Stimulated activated CD8-positive, alpha-beta memory T cell treated with anti-CD3 and anti-CD28 coated beads, Interleukin-7, amount 100 ng/mL, for 48 hours (primary cell): ENCODE data around the gene RAD51B.
"Not testable (repeated sequence)": the region's sequence is repeated elsewhere in the genome, so short reads cannot be mapped to it uniquely, and the experiment has no call there.

Experiments
- DNase-seq, 2 donors: peaks; one replicate each; pipeline ENCODE4 v3.0.0-alpha.2; 2020; ENCODE audit warnings: low read depth in 1 of 2; ENCODE audit errors: extremely low read depth in 1 of 2

Gene RAD51B

DNA sequence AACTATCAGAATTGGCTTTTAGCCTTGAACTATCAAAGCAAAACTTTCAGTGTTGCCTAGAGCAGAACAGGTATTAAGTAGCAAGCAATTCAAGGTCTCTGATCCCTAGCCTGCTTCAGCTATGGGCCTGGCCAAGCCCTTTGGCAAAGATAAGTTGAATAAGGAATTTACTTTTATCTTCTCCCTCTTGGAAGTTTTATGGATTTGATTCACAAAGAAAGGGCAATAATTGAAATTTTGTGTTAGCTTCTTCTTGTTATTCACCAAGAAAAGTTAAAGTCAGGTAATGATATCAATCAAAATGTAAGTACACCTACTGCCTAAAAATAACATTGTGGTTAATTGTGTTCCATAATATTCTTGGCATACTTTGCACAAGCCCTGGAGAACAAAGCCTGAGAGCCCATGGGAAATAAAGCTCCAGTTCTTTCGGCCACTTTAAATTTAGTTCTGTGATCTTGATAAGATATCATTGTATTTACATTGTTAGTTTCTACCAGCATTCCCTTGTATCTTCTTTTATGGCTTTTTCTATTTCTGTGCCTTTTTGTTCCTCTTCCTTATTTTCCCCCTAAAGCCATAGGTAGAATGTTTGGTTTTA, 158.0 kb downstream of the RAD51B start:
- no peak for DNase-seq

DNA sequence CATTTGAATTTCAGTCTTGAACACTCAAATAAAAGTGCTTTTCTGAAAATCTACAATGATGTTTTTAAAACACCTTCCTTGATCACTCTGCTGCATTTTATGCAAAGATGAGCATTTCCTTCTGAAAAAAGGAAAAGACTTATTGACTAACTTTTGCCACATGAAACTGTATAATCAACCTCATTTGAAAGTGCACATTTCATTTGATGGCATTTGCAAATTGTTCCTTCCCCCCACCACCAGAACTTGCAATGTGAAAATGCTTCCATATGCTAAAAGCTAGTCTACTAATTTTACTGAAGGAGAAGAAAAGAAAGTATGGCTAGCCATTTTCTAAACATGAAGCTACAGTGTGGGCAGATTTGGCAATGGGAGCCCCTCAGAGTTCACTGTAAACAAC, 159.2 kb downstream of the RAD51B start:
- DNase-seq: no peak

DNA sequence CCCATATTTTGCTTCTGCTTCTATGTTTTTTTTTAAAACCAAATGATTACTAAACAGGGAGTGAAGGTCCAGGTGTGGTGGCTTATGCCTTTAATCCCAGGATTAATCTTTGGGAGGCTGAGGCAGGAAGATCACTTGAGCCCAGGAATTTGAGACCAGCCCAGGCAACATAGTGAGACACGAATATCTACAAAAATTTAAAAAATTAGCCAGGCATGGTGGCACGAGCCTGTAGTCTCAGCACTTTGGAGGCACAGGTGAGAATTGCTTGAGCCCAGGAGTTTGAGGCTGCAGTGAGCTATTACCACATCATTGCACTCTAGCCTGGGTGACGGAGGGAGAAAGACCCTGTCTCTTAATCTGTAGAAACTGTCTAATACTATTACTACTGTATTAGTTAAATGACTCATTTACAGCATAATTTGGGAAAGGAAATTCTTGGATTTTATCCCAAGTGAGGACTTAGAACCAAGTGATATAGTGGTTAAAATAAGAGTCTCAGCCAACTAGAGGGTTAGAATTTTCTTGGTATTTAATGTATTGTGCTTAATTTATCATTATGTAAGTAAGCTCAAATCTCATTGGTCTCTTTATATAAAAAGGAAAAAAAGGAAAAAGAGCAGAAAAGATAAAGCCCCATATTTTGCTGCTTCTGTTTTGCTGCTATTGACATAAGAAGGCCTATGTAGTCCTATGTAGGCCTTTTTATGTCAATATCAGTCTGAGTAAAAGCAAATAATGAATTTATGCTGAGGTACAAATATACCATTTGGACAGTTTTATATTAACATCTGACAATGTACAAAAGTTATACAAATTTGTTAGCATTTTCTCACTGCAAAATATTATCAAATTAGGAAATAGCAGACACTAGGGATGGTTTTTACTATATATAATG, 163.4 kb downstream of the RAD51B start:
- no peak for DNase-seq

DNA sequence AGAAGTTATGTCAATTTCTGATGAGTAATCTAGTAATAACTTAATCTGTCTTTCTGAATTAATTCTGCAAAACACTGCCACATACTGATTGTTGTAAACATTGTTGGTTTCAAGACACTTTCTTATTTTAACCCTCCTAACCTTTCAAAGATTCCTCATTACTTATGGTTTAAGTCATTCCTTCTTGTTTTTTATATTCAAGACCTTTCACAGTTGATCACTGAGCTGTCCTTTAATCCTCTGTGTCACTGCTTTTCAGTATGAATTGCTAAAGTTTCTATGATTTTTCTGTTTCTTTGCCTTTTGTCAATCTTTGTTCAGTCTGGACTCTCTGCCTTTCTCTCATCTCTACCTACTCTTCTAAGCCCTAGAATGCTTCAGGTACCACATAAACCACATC, 164.7 kb downstream of the RAD51B start:
- DNase-seq: no peak

DNA sequence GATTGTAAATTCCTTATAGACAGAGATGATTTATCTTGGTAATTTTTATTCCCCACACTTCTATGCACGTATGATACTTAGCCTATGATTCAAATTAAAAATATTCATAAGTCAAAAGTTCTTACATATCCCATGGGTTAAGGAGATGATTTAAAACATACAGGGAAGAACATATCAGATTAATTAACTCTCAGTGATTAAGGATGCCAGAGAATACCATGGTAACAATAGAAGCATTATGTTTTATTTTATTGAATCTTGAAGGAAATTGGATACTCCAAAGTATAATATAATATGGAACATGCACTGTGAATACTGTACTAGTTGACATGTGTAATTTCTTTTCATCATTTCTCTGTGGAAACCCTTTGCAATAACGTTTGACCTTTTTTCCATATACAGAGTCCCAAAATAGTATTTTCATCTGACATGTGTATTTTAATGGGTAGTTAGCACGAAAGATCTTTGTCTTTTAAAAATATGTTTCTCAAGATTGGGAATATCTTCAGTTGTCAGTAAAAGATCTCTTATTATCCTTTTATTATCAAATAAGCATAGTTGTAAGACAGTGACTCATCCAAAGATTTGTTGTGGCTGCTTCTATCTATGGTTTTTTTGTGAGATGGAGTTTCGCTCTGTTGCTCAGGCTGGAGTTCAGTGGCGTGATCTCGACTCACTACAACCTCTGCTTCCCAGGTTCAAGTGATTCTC, 166.7 kb downstream of the RAD51B start:
- no peak for DNase-seq

DNA sequence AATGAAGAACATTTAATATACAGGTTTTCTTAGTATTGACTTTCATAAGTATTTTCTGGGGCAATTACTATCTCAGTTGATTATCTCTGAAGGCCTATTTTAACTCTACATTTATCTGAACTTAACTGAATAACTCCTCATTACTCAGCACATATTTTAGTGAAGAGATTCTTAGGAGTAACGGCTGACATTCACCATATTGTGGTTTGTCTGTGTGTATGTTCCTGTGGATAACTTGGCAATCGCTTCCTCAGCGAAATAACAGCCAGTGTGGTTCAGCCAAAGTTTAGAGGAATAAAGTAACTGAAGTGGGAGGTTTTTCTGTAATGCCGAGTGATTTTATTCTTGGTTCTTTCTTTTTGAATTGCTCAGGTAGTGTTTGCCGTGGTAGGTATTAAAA, 168.0 kb downstream of the RAD51B start:
- DNase-seq: no peak

DNA sequence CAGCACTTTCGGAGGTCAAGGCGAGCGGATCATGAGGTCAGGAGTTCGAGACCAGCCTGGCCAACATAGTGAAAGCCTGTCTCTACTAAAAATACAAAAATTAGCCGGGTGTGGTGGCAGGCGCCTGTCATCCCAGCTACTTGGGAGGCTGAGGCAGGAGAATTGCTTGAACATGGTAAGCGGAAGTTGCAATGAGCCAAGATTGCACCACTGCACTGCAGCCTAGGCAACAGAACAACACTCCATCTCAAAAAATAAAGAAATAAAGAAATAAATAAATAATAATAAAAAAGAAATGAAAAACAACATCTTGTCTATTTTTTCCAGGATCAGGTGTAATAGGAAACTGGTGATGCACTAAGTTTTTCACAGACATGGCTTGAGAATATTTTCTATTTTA, 168.6 kb downstream of the RAD51B start:
- DNase-seq: not testable (repeated sequence)

DNA sequence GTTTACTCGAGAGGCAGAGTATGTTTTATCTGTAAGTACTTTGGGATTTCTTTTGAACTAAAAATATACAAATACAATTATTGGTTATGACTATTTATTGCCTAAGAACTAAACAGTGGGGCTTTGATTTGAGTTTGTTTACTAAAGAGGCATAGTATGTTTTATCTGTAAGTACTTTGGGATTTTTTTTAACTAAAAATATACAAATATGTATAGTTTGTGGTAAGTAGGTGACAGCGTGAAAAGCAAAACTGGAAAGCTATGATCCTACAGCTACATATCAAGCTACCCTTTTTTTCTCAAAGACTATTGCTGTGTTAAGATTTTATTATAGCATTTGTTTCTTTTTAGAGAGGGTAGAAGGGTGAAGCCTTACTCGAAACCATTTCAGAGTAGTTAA, 171.0 kb downstream of the RAD51B start:
- DNase-seq: no peak

DNA sequence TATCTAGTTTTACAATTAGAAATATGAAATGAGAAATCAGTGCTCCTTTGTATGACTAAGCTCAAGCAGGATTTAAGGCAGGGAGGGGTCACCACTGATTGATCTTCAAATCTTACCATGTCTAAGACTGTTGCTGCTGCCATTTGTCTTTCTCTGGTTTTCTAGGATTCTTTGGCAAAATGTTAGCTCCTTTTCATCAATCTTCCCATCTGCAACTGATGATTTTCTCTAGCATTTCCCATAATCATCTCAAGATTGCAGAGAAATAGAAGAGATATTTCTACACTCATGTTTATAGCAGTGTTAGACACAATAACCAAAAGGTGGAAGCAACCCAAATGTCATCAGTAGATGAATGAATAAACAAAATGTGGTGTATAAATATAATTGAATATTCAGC, 175.0 kb downstream of the RAD51B start:
- no peak for DNase-seq

DNA sequence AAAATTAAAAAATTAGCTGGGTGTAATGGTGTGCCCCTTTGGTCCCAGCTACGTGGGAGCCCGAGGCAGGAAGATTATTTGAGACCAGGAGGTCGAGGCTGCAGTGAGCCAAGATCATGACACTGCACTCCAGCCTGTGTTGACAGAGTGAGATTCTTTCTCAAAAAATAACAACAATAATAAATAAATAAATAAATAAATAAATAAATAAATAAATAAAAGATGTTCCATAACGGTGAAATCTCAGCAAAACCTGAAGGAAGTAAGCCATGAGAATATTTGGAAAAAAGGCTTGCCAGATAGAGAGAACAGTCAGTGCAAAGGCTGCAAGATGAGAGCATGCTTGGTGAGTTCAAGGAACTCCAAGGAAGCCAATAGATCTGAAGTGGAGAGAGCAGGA, 176.7 kb downstream of the RAD51B start:
- DNase-seq: no peak

DNA sequence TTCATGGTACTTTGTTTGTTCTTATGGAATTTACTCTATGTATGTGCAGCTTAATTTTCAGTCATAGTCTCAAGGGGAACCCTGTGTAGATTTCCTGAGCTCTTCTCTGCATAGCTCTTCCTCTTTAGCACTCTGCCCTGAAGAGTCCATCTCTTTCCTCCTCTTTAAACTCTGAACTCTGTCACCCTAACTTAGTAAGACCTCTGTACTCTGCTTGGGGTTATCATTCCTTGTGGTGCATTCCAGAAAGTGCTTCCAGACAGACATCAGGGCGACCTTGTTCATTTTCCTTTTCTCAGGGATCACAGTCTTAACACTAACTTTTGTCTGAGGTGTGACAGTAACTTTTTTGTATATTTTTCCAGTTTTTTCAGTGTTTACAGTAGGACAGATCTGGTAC, 179.3 kb downstream of the RAD51B start:
- no peak for DNase-seq

DNA sequence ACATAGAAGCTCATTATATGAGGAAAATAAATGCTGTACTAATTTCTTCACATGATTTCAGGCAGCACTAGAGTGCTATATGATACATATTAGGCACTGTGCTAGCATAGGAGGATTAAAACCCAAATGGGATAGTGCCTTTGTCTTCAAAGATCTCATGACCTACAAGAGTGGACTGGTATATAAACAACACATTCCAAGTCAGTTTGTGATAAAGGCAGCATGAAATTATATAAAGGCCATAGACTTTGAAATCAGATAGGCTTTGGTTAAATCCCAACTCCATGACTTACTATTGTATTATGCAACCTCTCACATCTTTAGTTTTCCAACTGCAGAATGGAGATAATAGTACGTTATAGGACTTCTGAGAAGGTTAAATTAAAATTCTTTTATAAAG, 179.7 kb downstream of the RAD51B start:
- no peak for DNase-seq

DNA sequence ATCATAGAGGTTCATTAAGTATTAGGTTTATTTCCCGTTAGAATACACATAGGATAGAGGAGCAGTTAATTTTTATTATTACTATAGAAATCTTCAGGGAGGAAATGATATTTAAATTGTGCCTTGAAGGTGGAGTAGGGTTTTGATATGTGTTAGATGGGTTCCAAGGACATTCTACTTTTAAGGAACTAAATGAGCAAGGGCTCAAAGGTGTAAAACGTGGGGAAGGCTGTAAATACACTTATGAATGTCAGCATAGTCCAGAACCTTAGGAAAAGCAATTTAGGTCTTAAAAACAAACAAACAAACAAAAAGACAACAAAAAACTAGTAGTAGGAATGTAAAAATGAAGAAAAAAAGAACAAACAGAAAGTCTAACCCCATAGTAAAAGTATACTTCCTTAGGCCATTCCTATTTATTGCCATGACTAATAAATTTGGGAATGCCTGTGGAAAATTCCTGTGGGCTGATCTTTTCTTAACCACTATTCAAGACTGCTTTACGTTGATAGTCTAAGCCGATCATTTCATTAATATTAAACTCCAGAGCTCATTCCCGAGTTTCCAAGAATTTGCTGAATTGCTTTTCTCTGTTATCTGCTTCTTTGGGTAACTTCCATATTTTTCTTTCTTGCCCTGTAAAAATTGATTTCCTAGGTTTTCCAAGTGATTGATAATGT, 180.3 kb downstream of the RAD51B start:
- DNase-seq: no peak

DNA sequence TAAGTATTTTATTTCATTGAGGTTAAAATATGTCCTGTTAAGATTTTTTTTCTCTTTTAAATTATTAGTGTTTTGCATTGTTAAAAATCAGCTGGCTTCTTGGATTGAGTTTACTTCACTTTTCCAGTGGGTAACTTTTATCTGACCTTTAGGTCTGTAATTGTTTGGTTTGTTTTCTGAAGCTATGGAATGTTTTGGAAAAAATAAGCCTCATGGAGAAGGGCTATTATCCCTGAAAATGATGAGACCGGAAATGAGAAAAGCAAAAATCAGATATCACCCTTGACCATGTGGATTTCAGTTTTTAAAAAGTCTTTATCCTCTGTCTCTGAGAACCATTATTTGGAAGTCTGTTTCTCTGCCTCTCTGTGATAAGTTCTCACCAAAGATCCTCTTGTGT, 180.9 kb downstream of the RAD51B start:
- DNase-seq: no peak

DNA sequence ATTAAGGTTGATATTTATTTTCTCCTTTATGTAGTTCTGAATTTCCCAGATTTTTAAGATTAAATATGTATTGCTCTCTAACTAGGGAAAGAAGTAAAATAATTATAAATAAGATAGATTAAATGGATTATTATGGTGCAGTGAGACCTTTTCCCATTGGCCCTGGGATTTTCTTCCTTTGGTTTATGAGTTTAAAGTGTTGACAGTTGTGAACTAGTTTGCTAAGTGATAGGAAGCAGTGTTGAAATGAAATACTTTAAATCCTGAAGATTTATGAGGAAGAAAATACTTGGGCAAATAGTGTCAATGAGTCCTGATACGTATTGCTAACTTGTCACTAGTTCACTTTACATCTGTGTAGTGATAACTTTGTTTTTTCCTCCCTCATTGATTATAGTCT, 188.9 kb downstream of the RAD51B start:
- DNase-seq: no peak

DNA sequence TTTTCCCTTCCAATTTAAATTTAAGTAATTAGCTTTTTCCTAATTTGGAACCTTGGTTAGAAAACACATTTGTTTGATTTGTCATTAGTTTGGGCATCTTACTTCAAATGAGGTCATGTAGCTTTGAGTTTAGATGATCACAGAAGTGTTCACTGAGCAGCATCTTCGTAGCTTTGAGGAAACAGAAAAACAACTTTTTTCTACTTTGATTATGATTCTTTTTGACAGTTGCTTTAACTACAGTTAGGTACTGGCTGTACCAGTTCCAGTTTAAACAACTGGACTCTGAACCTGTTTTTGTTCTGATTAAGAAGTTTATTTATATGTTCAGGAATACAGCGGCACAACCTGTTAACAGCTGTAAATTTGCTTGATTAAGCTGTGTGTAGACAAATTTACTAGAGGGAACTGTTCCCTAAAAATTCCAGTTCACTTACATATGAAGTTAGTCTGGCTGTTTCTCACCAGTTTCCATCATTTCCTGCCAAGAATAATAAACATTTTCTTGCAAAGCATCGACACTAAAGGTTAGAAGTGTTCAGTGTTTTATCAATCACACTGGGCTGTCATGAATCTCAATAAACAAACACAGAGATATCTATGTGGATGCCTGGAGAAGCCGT, 191.9 kb downstream of the RAD51B start:
- no peak for DNase-seq

DNA sequence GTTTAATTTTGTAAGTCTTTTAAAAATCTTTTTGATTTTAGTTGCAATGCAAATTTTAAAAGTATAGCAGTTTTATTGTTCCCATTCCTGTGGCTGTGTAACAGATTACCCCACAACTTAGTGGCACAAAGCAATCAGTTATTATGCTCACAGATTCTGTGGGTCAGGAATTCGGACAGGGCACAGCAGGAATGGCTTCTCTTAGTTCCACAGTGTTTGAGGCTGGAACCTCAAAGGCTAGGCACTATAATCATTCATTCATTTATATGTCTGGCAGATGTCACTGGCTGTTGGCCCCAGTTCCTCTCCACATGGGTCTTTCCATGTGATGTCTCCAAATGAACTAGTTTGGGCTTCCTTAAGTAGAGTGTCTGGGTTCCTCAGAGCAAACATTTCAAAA, 193.3 kb downstream of the RAD51B start:
- DNase-seq: no peak

DNA sequence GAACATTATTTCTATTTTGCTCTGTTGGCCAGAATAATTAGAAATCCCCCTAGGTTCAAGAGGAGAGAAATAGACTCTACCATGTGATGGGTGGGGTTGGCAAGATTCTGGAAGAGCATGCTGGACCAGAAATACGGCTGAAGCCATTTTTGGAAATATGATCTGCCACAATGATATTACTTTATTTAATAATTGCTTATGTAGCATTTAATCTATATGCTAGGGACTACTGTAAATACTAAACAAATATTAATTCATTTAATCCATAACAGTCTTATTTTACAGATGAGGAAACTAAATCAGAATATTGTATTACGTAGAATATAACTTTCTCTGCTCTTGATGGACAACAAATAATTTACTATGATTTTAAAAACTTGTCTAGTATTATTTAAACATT, 193.7 kb downstream of the RAD51B start:
- no peak for DNase-seq

DNA sequence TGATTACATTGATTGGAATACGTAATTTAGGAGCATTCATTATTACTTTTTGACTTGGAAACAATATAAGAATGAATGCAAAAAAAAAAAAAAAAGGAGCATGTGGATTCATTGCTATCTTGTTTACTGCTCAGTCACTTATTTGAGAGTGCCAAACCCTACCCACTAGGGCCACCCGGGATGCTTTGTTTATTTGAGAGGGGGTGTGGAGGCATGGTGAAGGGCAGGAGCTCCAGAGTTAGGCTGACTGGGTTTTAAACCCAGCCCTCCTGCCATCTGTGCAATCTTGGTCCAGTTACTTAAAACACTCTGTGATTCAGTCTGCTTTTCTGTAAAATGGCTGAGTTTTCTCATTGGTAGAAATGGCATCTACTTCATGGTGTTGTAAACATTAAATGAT, 195.2 kb downstream of the RAD51B start:
- DNase-seq: no peak

DNA sequence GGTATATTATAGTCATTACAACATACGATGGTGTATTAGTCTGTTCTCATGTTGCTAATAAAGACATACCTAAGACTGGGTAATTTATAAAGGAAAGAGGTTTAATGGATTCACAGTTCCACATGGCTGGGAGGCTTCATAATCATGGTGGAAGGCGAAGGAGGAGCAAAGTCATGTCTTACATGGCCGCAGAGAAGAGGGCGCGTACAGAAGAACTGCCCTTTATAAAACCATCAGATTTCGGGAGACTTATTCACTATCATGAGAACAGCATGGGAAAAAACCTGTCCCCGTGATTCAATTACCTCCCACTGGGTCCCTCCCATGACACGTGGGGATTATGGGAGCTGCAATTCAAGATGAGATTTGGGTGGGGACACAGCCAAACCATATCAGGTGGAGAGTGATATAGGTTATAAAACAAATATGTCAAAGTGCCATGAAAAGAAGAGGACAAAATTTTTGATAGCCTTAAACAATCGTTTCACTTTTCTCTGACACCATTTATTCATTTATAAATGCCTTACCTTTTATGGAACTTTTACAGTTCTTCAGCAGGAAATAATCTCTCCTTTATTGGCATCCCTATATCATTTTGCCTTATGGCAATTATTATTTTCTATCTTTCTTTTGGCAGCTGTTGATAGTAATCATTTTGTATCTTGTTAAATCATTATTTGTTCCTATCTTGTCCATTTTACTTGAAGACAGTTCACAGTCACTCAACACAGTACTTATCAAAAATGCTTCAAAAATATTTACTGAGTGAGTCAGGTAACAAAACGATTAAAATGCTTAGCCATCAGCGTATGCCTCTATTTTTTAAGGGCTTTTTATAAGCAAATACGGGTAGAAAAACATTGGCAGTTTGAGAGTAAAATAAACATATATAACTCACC, 196.0 kb downstream of the RAD51B start:
- DNase-seq: no peak
